HCT116 (cell line): ENCODE results near the gene WFDC5. TPM values are rescaled to one million over a fixed set of nuclear protein-coding genes. Genes with fewer than 3 reads are reported as not detected.

Experiments used
- ATAC-seq: fragments of 200-7000 bp; cut with Tn5 transposase; 2 replicates; pipeline ENCODE4 v1.9.1; 2020; ENCODE audit warnings: mild to moderate bottlenecking, moderate library complexity
- BruUV-seq: library from RNA; stranded (reverse); fragments of 400-500 nt; replicated peaks from 2 replicates; lab custom pipeline; 2021; lab: Mats Ljungman, UMichigan
- CTCF ChIA-PET: fragments of 300-600 bp; sonication (Branson Sonifier 250); formaldehyde crosslinking; loops from one replicate; lab custom pipeline; 2021; ENCODE audit warnings: antibody characterized with exemption; lab: Charles Lee
- POLR2A ChIA-PET: fragments of 300-600, 350-600 bp; sonication (Branson Sonifier 250); formaldehyde crosslinking; loops from one replicate; lab custom pipeline; 2021; ENCODE audit warnings: antibody characterized with exemption; lab: Charles Lee
- RAD21 ChIA-PET, 2 experiments: fragments of 300-600 bp; sonication (Branson Sonifier 250); formaldehyde crosslinking; loops; one replicate each; lab custom pipeline; 2023; ENCODE audit warnings: low total read pairs in 2 of 2; ENCODE audit not compliant: uncharacterized antibody in 2 of 2, unreplicated experiment in 2 of 2, low non-redundant PET in 1 of 2; lab: Charles Lee
- DNase-seq: peaks from one replicate; pipeline ENCODE4 v3.0.0-alpha.2; 2010; ENCODE audit warnings: low read depth, low spot score
- H2AFZ ChIP-seq: fragments of 200-600 bp; shearing (Covaris generic), sonication (generic); 2 replicates; pipeline ENCODE4 v1.6.1; 2017; ENCODE audit warnings: low read depth, mixed run types, mixed read lengths, antibody characterized with exemption, low read length; ENCODE audit not compliant: poor library complexity, severe bottlenecking
- H3K27ac ChIP-seq: 2 replicates; pipeline ENCODE4 v1.5.1; 2012; ENCODE audit warnings: low read depth, low read length
- H3K27me3 ChIP-seq: fragments of 200-600 bp; sonication (generic); 2 replicates; pipeline ENCODE4 v1.6.1; 2016; ENCODE audit warnings: mixed run types, low read length, mixed read lengths; ENCODE audit not compliant: insufficient read depth
- H3K36me3 ChIP-seq, 2 experiments: fragments of 200-500 bp in 1 of 2; fragments of 200-600 bp in 1 of 2; sonication (Bioruptor generic) in 1 of 2; sonication (generic) in 1 of 2; 2 replicates each; pipeline versions ENCODE4 v1.5.1 to v1.6.1; 2014 to 2016; ENCODE audit warnings: low read length in 2 of 2, inconsistent platforms in 1 of 2, mixed read lengths in 1 of 2, mixed run types in 1 of 2; ENCODE audit not compliant: insufficient read depth in 2 of 2, control insufficient read depth in 1 of 2
- H3K4me1 ChIP-seq, 2 experiments: fragments of 200-600 bp in 1 of 2; sonication (generic) in 1 of 2; 2 replicates each; pipeline versions ENCODE4 v1.5.1 to v1.6.1; 2012 to 2017; ENCODE audit warnings: low read length in 2 of 2, inconsistent platforms in 1 of 2, mild to moderate bottlenecking in 1 of 2, mixed read lengths in 1 of 2, mixed run types in 1 of 2, moderate library complexity in 1 of 2; ENCODE audit not compliant: insufficient read depth in 2 of 2, control insufficient read depth in 1 of 2
- H3K4me2 ChIP-seq: fragments of 200-600 bp; sonication (generic); 2 replicates; pipeline ENCODE4 v1.6.1; 2017; ENCODE audit warnings: mixed run types, low read length, mixed read lengths
- H3K4me3 ChIP-seq, 2 experiments: fragments of 200-600 bp in 1 of 2; sonication (generic) in 1 of 2; replicated peaks in 1 of 2; 2 replicates each; pipeline ENCODE4 v1.5.1; 2011 to 2016; ENCODE audit warnings: low read length in 2 of 2, control low read depth in 1 of 2, low read depth in 1 of 2, mild to moderate bottlenecking in 1 of 2, mixed read lengths in 1 of 2, mixed run types in 1 of 2
- H3K79me2 ChIP-seq: fragments of 200-600 bp; sonication (generic); 2 replicates; pipeline ENCODE4 v1.6.1; 2017; ENCODE audit warnings: mild to moderate bottlenecking, mixed run types, low read length, moderate library complexity, mixed read lengths; ENCODE audit not compliant: insufficient read depth
- H3K9ac ChIP-seq: fragments of 200-600 bp; sonication (generic); 2 replicates; pipeline ENCODE4 v1.6.1; 2016; ENCODE audit warnings: low read length, mixed read lengths
- H3K9me2 ChIP-seq: fragments of 200-600 bp; sonication (generic), shearing (Covaris generic); 2 replicates; pipeline ENCODE4 v1.6.1; 2017; ENCODE audit warnings: mixed run types, mild to moderate bottlenecking, moderate library complexity; ENCODE audit not compliant: insufficient read depth
- H3K9me3 ChIP-seq, 2 experiments: fragments of 200-500 bp in 1 of 2; fragments of 200-600 bp in 1 of 2; sonication (Bioruptor generic) in 1 of 2; sonication (generic) in 1 of 2; 2 replicates each; pipeline ENCODE4 v1.6.1; 2014 to 2017; ENCODE audit warnings: low read length in 2 of 2, mixed read lengths in 2 of 2, inconsistent platforms in 1 of 2, low read depth in 1 of 2, mild to moderate bottlenecking in 1 of 2, mixed run types in 1 of 2, moderate library complexity in 1 of 2; ENCODE audit not compliant: control insufficient read depth in 1 of 2, insufficient read depth in 1 of 2
- H4K20me1 ChIP-seq: fragments of 200-600 bp; sonication (generic), shearing (Covaris generic); 2 replicates; pipeline ENCODE4 v1.6.1; 2017; ENCODE audit warnings: mixed run types, mild to moderate bottlenecking, moderate library complexity; ENCODE audit not compliant: insufficient read depth
- CBX3 ChIP-seq: IDR thresholded peaks from 2 replicates; pipeline ENCODE4 v1.6.1; 2012; ENCODE audit warnings: low read depth
- CEBPB ChIP-seq: IDR thresholded peaks from 2 replicates; pipeline ENCODE4 v1.6.1; 2012; ENCODE audit warnings: low read depth
- EGR1 ChIP-seq: IDR thresholded peaks from 2 replicates; pipeline ENCODE4 v1.6.1; 2012; ENCODE audit warnings: low read depth
- EZH2 ChIP-seq: fragments of 200-600 bp; sonication (generic); IDR thresholded peaks from 2 replicates; pipeline ENCODE4 v1.6.1; 2017; ENCODE audit warnings: antibody characterized with exemption, mixed run types
- EZH2phosphoT487 ChIP-seq: fragments of 200-600 bp; IDR thresholded peaks from 2 replicates; pipeline ENCODE4 v1.6.1; 2018; ENCODE audit warnings: antibody characterized with exemption, borderline replicate concordance
- POLR2A ChIP-seq: IDR thresholded peaks from 2 replicates; pipeline ENCODE4 v1.7.0; 2011; ENCODE audit warnings: borderline replicate concordance; ENCODE audit not compliant: insufficient read depth, insufficient read length; ENCODE audit errors: extremely low read depth
- RAD21 ChIP-seq: IDR thresholded peaks from 2 replicates; pipeline ENCODE4 v1.6.1; 2012; ENCODE audit warnings: low read depth, mild to moderate bottlenecking
- SP1 ChIP-seq: IDR thresholded peaks from 2 replicates; pipeline ENCODE4 v1.6.1; 2012; ENCODE audit warnings: low read depth
- SRF ChIP-seq: IDR thresholded peaks from 2 replicates; pipeline ENCODE4 v1.6.1; 2012; ENCODE audit warnings: low read depth
- TCF7L2 ChIP-seq: IDR thresholded peaks from 2 replicates; pipeline ENCODE4 v1.7.0; 2011; ENCODE audit warnings: borderline replicate concordance, inconsistent platforms; ENCODE audit not compliant: insufficient read depth, insufficient read length; ENCODE audit errors: extremely low read depth
- intact Hi-C: fragments of 100-400 bp; cut with micrococcal nuclease; formaldehyde crosslinking; loops from 2 replicates; pipeline ENCODE4 v1.10.0; 2022
- total RNA-seq: library from RNA; stranded (reverse); gene quantifications from one replicate; pipeline ENCODE4 v1.2.1, GENCODE V29; 2021; ENCODE audit not compliant: unreplicated experiment
- TF ChIP-seq, protein P1 (sequence below): IDR thresholded peaks from 2 replicates; pipeline ENCODE4 v1.6.1; 2012
- TF ChIP-seq, protein P2 (sequence below): IDR thresholded peaks from 2 replicates; pipeline ENCODE4 v1.6.1; 2012; ENCODE audit warnings: low read depth
- TF ChIP-seq, protein P3 (sequence below): IDR thresholded peaks from 2 replicates; pipeline ENCODE4 v1.6.1; 2011; ENCODE audit warnings: mild to moderate bottlenecking, low read length, moderate library complexity; ENCODE audit not compliant: insufficient replicate concordance; ENCODE audit errors: extremely low read depth

WFDC5 gene
- total RNA-seq, 1 experiment from 2014 or later, result not detected

- no peak overlapping the region for H3K4me2 ChIP-seq
- H2AFZ ChIP-seq, result no peak overlapping the region
- H3K79me2 ChIP-seq, result no peaks in the 10 kb centered on the region
- H3K27ac ChIP-seq, result no peak overlapping the region
- H3K9ac ChIP-seq, result no peak overlapping the region
- BruUV-seq, result no TSS peak
- H3K4me3 ChIP-seq, result no peak overlapping the region
- H3K9me2 ChIP-seq, result no peaks in the 10 kb centered on the region
- ChIA-PET RAD21 (no interaction called here), CTCF (interaction anchor here (1.9 kb wide), 1 partner anchor 39 kb away, joined by 4 read pairs; no protein-coding TSS in a partner anchor)
- ATAC-seq, result no peak
- no peak for TF ChIP-seq EZH2
- TF ChIP-seq, protein P1, sequence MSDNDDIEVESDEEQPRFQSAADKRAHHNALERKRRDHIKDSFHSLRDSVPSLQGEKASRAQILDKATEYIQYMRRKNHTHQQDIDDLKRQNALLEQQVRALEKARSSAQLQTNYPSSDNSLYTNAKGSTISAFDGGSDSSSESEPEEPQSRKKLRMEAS, result no peak
- TF ChIP-seq, all 23 proteins: peak for 0
- POLR2A ChIA-PET, result no interaction called here
- no peaks in the 10 kb centered on the region for H4K20me1 ChIP-seq
- peaks cover 3 to 10% of the 10 kb centered on the region in 2 experiments; a peak in 3 of 4 replicates for H3K36me3 ChIP-seq
- no peak for DNase-seq
- intact Hi-C loops, result no loop called here
- no peaks in the 10 kb centered on the region for H3K27me3 ChIP-seq
- H3K4me1 ChIP-seq, result no peaks in the 10 kb centered on the region
- no peaks in the 10 kb centered on the region for H3K9me3 ChIP-seq
Observed at GRCh38 chr20:45083127-45083526, 31.8 kb downstream of the WFDC5 start.

DNA sequence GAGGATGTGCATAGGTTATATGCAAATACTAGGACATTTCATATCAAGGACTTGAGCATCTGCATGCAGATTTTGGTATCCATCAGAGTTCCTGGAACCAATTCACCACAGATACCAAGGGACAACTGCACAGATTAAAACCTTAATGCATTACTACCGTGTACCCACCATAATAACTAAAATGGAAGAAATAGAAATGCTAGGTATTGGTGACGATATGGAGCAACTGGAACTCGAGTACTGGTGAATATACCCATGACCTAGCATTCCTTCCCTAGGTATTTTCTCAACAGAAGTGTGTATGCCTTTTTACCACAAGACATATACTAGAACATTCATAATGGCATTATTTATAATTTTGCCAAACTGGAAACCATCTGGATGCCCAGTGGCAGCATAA, 32.5 kb downstream of the WFDC5 start:
- Histone ChIP-seq H3K4me2 (no peak overlapping the region), H4K20me1 (no peaks in the 10 kb centered on the region), H3K36me3 (peaks cover 3 to 10% of the 10 kb centered on the region in 2 experiments; a peak in 3 of 4 replicates), H3K4me1 (no peaks in the 10 kb centered on the region), H3K9ac (no peak overlapping the region), H3K9me3 (no peaks in the 10 kb centered on the region), H3K27ac (no peak overlapping the region), H3K27me3 (no peaks in the 10 kb centered on the region), H3K4me3 (no peak overlapping the region), H2AFZ (no peak overlapping the region), H3K9me2 (no peaks in the 10 kb centered on the region), H3K79me2 (no peaks in the 10 kb centered on the region)
- ChIA-PET POLR2A (no interaction called here), CTCF (interaction anchor here (1.9 kb wide), 1 partner anchor 38 kb away, joined by 4 read pairs; no protein-coding TSS in a partner anchor), RAD21 (no interaction called here)
- ATAC-seq (no peak), DNase-seq (no peak)
- intact Hi-C loops, result no loop called here
- BruUV-seq, result no TSS peak
- no peak for TF ChIP-seq EZH2phosphoT487
- no peak for TF ChIP-seq CEBPB
- no peak for TF ChIP-seq POLR2A
- TF ChIP-seq EGR1, result no peak
- no peak for TF ChIP-seq SRF
- TF ChIP-seq, protein P2, sequence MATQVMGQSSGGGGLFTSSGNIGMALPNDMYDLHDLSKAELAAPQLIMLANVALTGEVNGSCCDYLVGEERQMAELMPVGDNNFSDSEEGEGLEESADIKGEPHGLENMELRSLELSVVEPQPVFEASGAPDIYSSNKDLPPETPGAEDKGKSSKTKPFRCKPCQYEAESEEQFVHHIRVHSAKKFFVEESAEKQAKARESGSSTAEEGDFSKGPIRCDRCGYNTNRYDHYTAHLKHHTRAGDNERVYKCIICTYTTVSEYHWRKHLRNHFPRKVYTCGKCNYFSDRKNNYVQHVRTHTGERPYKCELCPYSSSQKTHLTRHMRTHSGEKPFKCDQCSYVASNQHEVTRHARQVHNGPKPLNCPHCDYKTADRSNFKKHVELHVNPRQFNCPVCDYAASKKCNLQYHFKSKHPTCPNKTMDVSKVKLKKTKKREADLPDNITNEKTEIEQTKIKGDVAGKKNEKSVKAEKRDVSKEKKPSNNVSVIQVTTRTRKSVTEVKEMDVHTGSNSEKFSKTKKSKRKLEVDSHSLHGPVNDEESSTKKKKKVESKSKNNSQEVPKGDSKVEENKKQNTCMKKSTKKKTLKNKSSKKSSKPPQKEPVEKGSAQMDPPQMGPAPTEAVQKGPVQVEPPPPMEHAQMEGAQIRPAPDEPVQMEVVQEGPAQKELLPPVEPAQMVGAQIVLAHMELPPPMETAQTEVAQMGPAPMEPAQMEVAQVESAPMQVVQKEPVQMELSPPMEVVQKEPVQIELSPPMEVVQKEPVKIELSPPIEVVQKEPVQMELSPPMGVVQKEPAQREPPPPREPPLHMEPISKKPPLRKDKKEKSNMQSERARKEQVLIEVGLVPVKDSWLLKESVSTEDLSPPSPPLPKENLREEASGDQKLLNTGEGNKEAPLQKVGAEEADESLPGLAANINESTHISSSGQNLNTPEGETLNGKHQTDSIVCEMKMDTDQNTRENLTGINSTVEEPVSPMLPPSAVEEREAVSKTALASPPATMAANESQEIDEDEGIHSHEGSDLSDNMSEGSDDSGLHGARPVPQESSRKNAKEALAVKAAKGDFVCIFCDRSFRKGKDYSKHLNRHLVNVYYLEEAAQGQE, result no peak
- TF ChIP-seq TCF7L2, result no peak
- no peak for TF ChIP-seq SP1
- TF ChIP-seq RAD21, result no peak
- TF ChIP-seq, protein P3, sequence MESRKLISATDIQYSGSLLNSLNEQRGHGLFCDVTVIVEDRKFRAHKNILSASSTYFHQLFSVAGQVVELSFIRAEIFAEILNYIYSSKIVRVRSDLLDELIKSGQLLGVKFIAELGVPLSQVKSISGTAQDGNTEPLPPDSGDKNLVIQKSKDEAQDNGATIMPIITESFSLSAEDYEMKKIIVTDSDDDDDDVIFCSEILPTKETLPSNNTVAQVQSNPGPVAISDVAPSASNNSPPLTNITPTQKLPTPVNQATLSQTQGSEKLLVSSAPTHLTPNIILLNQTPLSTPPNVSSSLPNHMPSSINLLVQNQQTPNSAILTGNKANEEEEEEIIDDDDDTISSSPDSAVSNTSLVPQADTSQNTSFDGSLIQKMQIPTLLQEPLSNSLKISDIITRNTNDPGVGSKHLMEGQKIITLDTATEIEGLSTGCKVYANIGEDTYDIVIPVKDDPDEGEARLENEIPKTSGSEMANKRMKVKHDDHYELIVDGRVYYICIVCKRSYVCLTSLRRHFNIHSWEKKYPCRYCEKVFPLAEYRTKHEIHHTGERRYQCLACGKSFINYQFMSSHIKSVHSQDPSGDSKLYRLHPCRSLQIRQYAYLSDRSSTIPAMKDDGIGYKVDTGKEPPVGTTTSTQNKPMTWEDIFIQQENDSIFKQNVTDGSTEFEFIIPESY, result no peak
- no peak for TF ChIP-seq CBX3
